ENCODE results near the gene ADAMTS12. TPM values are rescaled to one million over a fixed set of nuclear protein-coding genes. Genes with fewer than 3 reads are reported as not detected.

Gene ADAMTS12
- polyA plus RNA-seq, 1 donor from 2014 or later: 0.07 TPM

DNA sequence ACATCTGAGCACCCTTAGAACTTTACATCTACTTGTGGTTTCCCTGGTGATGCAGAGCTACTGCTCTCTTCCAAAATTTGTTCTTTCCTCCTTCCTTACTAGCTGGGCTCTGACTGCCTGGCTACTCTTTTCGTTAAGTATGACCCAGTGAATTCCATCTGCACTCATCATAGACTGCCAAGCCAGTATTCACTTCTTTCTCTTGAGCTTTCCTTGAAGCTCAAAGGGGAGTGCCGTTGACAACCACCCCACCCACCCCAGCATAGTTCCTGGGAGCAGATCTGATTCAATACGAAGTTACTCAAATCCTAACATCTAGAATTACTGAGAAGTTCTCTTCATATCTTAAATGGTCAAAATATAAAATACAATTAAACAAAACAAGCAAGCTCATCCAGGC, 190.5 kb downstream of the ADAMTS12 start:
- Histone ChIP-seq H3K9me3 (ENCODE audit: low read length) (no peaks in the 10 kb centered on the region), H4K20me1 (ENCODE audit: insufficient read depth) (no peaks in the 10 kb centered on the region), H3K4me2 (ENCODE audit: low read length) (no peak overlapping the region), H3K27ac (ENCODE audit: low read length) (no peak overlapping the region), H3K36me3 (ENCODE audit: insufficient read depth, low read length) (no peaks in the 10 kb centered on the region), H3K79me2 (replicated peaks; ENCODE audit: insufficient read depth, low read length) (no peaks in the 10 kb centered on the region), H3K27me3 (ENCODE audit: insufficient read depth, low read depth, low read length) (no peaks in the 10 kb centered on the region), H2AFZ (ENCODE audit: low read depth, low read length) (no peak overlapping the region), H3K9ac (ENCODE audit: low read length) (no peak overlapping the region), H3K9me2 (ENCODE audit: insufficient read depth, low read length) (no peaks in the 10 kb centered on the region), H3F3A (ENCODE audit: insufficient read depth, low read length, poor library complexity, severe bottlenecking) (no peaks in the 10 kb centered on the region), H3K4me3 (ENCODE audit: low read length) (no peak overlapping the region)
- no peak for TF ChIP-seq MXI1 (conservative IDR thresholded peaks at IDR 0.05; ENCODE audit: poor library complexity, severe bottlenecking)
- TF ChIP-seq REST (IDR thresholded peaks at IDR 0.05; ENCODE audit: borderline replicate concordance): no peak
- TF ChIP-seq EZH2 (IDR thresholded peaks at IDR 0.05; ENCODE audit: borderline replicate concordance, insufficient read depth, low read length, poor library complexity, severe bottlenecking): no peak

DNA sequence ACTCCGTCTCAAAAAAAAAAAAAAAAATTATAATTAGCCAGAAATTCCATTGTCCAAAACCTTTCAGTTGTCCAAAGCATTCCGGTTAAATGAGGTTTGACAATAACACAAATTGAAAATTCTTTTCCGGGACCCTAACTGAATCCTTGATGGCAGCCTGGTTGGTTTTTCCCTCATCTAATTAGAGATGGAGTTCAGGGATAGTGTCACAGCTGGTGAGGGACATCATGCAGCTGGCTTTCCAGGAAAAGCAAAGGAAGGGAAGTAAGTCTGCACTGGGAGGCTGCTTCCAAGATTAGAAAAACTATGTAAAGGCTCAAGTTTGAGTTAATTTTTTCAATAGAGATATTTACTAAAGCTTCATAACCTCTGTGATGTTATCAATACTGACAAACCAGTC, 195.4 kb downstream of the ADAMTS12 start:
- Histone ChIP-seq H3K4me3 (ENCODE audit: low read length) (no peak overlapping the region), H2AFZ (ENCODE audit: low read depth, low read length) (no peak overlapping the region), H3K9me3 (ENCODE audit: low read length) (no peaks in the 10 kb centered on the region), H3K36me3 (ENCODE audit: insufficient read depth, low read length) (no peaks in the 10 kb centered on the region), H3K79me2 (replicated peaks; ENCODE audit: insufficient read depth, low read length) (no peaks in the 10 kb centered on the region), H3K27me3 (ENCODE audit: insufficient read depth, low read depth, low read length) (no peaks in the 10 kb centered on the region), H3F3A (ENCODE audit: insufficient read depth, low read length, poor library complexity, severe bottlenecking) (no peaks in the 10 kb centered on the region), H3K9me2 (ENCODE audit: insufficient read depth, low read length) (no peaks in the 10 kb centered on the region), H3K27ac (ENCODE audit: low read length) (no peak overlapping the region), H4K20me1 (ENCODE audit: insufficient read depth) (no peaks in the 10 kb centered on the region), H3K9ac (ENCODE audit: low read length) (no peak overlapping the region), H3K4me2 (ENCODE audit: low read length) (no peak overlapping the region)
- TF ChIP-seq TAF1 (IDR thresholded peaks at IDR 0.05; ENCODE audit: low read depth) (no peak), SMC3 (conservative IDR thresholded peaks at IDR 0.05; ENCODE audit: poor library complexity) (no peak), RAD21 (conservative IDR thresholded peaks at IDR 0.05) (no peak), REST (IDR thresholded peaks at IDR 0.05; ENCODE audit: borderline replicate concordance) (no peak), EP300 (conservative IDR thresholded peaks at IDR 0.05; ENCODE audit: poor library complexity, severe bottlenecking) (no peak), POLR2AphosphoS5 (IDR thresholded peaks at IDR 0.05) (no peak), EZH2 (IDR thresholded peaks at IDR 0.05; ENCODE audit: borderline replicate concordance, insufficient read depth, low read length, poor library complexity, severe bottlenecking) (no peak), MXI1 (conservative IDR thresholded peaks at IDR 0.05; ENCODE audit: poor library complexity, severe bottlenecking) (no peak)
- TF ChIP-seq, protein P1, sequence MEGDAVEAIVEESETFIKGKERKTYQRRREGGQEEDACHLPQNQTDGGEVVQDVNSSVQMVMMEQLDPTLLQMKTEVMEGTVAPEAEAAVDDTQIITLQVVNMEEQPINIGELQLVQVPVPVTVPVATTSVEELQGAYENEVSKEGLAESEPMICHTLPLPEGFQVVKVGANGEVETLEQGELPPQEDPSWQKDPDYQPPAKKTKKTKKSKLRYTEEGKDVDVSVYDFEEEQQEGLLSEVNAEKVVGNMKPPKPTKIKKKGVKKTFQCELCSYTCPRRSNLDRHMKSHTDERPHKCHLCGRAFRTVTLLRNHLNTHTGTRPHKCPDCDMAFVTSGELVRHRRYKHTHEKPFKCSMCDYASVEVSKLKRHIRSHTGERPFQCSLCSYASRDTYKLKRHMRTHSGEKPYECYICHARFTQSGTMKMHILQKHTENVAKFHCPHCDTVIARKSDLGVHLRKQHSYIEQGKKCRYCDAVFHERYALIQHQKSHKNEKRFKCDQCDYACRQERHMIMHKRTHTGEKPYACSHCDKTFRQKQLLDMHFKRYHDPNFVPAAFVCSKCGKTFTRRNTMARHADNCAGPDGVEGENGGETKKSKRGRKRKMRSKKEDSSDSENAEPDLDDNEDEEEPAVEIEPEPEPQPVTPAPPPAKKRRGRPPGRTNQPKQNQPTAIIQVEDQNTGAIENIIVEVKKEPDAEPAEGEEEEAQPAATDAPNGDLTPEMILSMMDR (IDR thresholded peaks at IDR 0.05; ENCODE audit: poor library complexity, severe bottlenecking): no peak

Measured in neural cell (in vitro differentiated cells).